NCI-H2227 (cell line): ENCODE data around the gene MIPOL1.

ENCODE experiments used
- DNase-seq: peaks from one replicate; lab custom pipeline; 2025; ENCODE audit not compliant: unreplicated experiment; lab: John Stamatoyannopoulos, UW

MIPOL1 gene

DNA sequence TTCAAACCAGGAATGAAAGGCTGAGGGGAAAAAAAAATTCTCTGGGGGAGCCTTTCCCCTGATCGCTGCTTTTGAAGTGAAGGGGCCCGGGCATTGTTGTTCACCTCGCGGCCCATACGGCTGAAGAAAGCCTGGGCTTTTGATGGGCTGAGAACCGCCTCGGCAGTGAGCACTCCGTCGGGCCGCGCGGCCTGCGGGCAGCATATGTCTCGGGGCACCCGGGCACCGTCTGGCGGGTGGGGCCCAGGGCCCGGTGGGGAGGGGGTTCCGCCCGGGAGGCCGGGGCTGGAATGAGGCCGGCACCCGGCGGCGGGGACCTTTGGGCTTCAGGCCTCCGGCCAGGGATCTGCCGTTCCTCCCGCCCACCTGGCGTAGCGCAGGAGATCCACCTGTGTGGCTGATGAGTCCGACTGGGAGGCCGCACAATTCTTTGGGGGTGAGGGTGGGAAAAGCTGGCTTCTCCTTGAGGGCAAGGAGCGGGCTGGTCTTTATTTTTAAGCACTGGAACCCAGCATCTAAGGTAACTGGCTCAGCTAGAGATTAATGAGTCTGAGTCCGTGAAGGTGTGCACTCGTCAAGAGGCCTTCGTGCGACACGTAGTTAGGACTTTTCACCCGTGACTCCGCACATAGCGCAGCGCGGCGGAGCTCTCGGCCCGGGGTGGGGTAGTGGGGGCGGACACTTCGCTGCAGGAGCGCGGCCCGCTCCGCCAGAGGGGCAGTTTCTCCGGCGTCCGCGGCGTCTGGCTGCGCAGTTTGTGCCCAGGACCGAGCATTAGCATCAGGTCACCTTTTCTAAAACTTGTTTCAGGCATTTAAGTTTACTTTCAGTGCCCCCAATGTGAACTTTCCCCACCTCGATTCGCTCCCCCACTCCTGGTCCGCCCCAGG, 386.7 kb downstream of the MIPOL1 start:
- DNase-seq = peak; percentile 40

DNA sequence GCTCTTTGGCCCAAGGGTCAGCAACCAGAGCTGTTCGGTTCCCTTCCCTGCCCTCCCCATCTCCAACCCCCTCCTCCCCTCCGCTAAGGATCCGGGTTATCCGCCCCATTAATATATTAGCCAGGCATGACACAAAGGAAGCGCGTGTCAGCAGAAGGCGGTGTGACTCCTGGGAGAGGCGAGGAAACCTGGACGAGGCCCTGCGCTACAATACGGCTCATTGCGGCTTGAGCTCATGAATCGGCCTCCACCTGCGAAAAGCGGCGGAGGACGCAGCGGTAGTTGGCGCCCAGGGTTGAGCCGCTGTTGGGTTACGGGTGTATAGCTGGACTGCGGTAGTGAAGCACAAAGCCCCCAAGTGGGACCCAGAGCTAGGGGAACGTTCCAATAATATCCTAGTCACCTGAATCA, 387.4 kb downstream of the MIPOL1 start:
- no peak for DNase-seq

DNA sequence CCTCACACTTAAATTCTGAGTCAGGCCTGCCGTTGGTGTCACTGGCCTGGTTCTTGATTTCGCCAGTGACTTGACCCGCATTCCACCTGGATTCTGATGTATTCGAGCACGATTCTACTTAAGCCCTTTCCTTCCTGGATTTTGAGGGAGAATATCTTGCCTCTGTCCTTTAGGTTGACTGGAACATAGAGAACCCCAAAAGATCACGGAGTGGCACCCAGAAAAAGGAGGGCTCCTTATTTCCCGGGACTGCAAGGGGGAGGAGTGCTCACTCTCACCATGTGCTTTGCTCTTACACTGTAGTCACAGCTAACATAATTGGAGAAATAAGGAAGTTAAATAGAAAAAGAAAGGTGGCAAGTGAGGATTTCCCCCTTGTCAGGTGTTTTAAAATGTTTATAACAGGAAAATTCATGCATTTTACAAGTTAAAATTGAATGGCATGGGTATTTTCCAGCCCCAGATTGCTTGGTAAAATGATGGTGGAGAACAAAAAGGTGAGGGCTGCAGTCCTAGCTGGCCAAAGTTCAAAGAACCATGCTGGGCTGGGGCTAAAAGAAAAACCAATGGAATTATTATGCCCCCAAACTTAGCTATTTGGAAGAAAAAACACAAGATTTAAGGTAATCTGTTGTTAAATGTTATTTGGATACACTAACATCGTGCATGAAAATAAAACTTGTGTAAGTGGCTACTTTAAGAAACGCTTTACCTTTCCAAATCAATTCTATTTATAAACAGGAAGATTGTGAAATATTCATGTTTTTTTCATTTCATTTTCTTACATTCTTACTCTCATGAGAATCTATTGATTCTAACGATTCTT, 388.4 kb downstream of the MIPOL1 start:
- DNase-seq = no peak

DNA sequence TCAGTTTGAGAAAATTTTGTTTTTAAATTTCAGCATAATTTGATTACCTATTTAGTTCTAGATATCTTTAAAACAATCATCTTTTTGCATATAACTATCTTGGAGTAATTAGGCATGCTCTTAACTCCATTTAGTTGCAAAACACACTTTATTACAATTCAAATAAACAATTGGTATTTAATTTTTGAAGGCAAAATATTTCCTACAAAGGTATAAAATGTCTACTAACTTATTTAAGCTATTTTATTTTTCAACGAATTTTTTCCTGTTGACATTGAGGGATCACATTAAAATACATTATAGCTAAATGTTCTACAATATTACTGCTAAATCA, 389.0 kb downstream of the MIPOL1 start:
- DNase-seq = no peak

DNA sequence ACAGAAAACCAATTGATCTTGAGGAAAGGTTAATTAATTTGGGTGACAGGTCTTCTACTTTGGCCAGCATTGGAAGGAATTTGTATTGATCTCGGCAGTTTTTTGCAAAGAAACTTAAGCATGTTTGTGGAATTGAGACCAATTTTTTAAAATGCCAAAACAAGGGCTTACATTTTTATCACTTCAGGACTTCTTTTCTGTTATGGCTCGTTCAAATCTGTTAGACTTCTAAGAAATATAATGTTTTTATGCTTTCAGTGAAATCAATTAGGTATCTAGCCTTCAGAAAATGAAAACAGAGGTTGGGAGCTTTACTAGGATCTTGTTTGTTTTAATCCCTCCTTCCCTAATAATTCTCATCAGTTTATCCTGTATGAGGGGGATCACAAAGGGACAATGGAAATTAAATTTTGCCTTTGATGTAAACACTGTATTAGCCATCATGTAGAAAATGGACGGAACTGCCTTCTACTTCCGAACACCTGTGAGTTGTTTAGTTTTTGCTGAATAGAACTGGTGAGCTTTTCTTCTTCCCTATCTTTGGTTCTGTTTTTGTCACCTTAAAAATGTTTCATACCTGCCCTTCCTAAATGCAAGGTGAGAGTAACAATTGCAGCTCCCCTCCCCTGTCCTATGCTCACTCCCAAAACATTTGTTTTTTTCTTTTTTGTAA, 389.5 kb downstream of the MIPOL1 start:
- no peak for DNase-seq

DNA sequence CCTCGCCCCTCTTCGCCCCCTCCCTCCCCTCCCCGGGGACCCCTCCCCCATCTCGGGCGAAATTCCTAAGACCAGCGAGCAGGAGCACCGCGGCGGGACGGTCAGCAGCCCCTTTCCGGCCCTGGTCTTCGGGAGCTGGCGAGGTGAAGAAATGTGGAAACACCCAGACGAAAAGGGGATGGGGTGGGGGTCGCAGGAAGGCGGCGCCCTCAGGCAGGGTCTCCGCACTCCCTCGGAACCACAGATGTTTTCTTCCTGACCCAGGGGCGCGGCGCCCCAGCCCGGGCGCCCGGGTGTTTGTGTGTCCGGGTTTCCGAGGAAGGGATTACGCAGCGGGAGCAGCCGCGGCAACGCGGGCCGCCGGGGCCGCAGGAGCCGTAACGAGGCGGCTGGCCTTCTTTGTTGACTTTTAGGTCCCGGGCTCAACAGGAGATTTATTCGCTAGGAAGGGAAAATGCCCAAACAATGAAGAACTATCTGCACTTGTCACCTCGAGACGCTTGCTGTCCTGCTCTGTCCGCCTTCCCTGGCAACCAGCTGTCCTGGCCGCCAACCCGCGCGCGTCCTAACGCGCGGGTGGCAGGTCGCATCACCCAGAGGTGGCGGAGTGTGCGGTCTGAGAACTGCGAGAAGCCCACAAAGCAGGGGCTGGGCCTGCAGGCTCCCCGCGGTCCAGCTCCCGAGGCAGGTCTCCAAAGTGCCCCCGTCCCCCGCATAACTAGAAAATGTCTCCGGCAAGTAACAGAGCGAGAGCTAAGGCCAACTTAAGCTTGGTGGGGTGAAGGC, 390.3 kb downstream of the MIPOL1 start:
- DNase-seq = no peak

DNA sequence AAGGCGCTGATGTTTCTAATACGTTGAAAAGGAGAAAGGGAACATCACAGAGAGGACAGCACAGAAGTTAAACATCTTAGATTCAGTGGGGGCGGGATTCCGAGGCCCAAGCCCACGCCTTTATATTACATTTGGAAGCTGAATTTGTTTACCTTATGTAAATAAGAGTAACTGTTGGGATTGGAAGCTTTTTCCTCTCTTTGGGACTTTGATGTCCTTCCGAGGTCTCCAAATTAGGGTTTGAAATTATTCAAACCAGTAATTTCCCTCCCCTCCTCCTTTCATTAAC, 390.9 kb downstream of the MIPOL1 start:
- DNase-seq = no peak

DNA sequence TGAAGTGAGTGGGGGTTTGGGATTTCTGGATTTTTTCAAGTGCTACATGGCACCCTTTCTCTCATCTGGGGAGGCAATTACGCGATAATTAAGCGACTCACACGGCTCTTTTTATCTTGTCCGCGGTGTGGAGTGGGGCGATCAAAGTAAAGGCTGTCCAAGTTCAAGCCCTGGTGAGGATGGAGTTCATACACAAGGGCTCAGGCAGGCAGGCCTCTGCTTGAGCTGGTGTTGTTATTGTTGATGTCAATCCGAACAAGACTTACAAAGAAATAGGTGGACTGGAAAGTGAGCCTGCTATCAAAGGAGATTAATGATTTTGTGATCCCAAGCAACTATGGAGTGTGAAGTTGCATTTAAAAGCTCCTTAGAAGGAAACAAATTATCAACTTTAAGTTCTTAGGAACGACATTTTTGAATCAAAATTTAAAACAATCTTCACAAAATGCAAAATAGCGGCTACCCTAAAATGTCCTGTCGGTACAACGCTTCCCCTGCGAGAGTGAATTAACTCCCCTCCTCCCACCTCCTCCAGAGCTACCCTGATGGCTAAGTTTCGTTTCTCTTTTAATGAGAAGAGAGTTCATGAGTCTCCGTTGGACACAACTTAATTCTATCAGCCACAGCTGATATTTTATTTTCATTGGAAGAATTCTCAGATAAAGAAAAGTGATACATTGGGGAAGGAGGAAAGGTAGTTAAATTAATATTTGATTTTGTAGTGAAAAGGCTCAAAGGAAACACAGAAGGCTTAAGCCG, 391.4 kb downstream of the MIPOL1 start:
- no peak for DNase-seq

DNA sequence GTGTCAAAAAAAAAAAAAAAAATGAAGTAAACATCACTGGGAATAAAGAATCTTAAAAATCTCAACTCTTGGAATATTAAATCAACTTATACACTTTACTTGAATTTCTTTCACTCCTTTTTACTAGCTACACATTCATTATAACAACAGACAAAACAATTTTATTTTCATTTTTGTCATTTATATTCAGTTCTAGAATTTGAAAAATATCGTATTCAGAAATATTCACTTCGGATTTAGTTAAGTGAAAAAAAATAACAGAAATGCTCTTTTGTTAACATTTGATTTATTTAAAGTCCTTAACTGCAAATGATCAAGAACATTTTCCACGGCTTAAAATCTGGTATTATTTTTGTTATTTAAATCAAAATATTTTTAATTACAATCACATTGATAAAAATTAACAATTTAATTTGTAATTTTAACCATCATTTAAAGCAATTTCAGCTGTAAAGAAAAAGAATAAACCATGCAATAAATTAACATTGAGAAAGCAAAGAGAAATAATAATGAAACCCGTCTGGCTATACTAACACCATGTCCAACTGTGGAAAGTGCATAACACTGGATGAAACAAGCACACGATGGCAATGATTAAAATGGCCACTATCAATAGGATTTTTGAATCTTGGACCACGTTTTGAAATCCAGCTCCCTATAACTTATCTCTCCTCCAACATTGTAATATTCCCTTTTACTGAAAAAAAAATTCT, 392.1 kb downstream of the MIPOL1 start:
- DNase-seq = no peak

DNA sequence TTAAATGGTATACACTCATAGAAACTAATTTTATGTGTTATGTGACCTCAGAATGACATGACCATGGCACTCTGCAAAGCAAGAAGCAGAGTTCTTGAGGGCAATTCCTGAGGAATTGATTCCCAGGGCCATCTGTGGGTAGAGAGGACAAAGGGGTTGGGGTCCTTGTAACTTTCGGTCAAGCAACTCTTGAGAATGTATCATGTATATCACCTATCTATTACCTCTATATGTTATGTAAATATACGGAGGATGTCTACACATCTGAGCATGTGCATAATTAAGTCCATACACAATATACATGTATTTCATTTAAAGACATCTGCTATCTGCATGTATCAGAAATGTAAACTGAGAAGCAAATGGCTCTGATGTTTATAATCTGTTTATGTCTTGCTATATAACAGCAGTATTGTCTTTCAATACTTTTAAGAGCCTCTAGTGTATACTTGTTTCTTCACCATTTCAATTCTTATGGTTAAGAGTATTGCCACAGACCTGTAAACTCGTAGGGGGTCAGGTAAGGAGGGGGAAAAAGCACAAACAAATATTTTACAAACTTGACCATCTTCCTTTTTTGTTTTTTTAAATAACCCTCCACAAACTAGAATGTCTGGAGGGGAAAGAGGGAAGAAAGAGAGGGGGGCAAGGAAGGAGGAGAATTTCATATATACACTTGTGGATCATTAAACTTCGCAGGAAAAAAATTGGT, 392.8 kb downstream of the MIPOL1 start:
- no peak for DNase-seq

DNA sequence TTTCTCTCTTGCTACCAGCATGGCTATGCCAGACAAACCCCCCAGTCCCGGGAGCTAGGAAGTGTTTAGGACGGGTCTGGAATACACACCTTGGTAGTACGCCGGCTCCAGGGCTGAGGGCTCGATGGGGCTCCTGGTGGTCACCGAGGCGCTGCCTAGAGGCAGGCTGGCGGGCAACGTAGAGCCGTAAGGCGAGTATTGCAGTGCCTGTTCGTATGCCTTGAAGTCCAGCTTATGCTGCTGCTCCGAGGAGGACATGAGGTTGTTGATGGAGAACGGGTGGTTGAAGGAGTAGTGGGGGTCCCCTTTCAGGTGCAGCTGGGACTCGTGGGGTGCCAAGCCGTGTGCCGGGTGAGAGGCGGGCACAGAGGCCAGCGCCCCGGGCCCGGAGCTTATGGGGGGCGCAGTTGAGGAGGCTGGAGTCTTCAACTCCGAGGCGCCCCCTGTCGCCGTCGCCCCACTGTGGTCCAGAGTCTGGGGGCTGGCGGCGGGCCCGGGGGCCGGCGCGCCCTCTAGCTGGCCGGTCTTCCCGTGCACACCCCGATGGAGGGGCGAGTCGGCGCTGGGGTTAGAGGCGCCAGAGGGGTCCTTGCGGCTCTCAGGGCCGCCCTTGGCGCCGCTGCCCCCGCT, 393.7 kb downstream of the MIPOL1 start:
- no peak for DNase-seq

DNA sequence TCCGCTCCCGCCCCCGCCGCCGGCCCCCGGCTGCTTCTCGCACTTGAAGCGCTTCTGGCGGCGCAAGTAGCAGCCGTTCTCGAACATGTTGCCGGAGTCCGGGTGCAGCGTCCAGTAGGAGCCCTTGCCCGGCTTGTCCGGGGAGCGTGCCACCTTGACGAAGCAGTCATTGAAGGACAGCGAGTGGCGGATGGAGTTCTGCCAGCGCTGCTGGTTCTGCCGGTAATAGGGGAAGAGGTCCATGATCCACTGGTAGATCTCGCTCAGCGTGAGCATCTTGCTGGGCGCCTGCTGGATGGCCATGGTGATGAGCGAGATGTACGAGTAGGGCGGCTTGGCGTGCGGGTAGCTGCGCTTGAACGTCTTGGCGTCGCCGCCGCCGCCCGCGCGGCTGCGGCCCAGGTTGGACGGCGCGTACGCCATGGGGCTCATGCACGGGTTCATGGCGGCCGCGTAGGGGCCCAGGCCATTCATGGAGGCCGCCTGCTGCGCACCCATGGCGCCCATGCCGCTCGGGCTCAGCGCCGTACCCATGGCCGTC, 394.3 kb downstream of the MIPOL1 start:
- DNase-seq = no peak

DNA sequence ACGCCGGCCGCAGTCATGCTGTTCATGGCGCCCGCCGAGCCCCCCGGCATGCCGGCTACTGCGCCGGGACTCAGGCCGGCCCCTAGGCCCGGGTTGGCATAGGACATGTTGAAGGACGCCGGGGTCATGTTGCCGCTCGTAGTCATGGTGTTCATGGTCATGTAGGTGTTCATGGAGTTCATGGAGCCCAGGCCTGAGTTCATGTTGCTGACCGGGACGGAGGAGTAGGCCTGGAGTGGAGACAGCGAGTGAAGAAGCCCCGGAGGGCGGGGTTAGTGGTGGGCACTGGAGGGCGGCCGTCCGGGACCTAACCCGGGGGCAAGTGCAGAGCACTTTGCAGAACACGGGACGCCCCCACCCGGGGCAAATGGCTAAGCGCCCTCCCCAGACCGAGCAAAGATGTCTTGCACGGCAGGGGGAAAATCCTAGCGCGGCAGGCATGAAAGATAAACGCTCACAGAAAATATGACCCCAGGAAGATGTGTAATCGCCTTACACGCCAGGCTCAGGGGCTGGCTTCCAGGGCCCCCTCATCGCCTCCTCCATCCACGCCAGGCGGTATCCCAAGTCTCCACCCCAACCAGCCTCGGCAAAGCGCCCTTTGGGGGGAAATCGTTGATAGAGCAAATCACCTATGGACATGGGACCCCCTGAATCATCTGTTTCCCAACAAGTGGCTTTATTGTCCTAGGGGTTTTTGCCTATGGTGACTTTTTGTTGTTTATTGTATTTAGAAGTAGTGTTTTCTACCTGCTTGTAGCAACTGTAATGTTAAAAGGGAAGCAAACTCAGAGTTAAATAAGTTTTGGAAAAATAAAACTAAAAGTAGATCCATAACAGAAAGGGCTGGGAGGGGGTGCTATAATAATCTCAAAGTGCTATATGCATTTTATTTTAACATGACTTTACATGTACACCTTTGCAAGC, 395.0 kb downstream of the MIPOL1 start:
- no peak for DNase-seq

DNA sequence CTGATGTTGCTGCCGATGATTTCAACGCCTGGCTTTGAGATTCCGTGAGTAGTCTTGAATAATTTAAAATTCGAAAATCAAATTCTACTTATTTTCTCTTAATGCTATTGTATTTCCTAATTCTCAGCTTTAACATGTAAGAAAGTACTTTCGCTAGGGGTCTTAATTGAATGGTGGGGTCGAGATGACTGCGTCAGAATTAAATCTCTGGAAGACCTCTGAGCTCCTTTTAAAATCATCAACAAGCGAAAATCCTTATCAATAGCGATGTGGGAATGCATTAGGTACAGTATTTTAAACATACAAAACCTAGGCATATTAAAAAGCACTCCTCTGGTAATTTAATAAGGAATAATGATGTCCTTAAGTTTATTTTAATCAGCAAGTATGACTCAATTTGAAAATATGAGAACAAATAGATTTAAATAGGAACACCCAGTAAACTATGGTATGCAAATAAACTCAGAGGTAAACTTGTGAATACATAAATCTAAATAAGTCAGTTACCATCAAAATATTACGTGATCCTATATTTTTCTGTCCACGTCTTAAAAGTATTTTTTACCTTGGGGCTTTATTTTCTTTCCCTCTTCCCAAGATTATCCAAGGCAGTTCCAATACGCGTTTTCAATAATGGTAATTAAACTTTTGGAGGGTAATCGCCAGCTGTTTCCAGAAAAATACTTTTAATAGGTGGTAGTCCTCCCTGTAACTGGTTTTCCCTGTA, 395.9 kb downstream of the MIPOL1 start:
- no peak for DNase-seq

DNA sequence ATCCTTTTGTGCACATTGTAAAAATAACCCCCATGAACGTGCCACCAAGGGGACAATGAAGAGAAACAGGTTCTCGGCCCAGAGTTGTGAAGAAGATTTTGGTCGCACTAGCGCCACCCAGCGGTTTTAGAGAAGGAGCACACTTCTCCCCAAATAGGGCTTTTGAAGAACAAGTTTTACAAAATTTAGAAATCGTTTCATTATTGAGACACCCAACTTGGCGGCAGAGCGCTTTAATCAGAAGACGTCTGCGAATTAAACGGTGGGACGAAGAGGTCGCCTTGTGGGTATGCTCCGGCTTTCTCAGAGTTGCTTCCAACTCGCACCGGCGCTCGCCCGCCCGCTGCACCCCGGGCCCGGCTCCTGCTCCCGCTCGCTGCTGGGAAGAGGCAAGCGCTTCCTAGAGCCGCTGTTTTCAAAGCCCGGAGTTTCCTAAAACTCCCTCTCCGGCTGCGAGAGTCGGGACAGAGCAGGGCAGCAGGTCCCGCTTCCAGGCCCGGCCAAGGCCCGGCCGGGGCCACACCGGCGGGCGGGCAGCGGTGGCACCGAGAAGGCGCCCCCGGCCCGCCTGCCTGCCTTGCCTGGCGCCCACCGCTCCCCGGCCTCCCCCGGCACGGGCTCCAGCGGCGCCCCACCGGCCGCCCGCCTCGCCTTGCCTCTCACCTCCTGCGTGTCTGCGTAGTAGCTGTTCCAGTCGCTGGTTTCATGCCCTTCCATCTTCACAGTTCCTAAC, 396.7 kb downstream of the MIPOL1 start:
- peak; percentile 88 for DNase-seq
